ENCODE measurements around the gene WASF3.

WASF3 gene

DNA sequence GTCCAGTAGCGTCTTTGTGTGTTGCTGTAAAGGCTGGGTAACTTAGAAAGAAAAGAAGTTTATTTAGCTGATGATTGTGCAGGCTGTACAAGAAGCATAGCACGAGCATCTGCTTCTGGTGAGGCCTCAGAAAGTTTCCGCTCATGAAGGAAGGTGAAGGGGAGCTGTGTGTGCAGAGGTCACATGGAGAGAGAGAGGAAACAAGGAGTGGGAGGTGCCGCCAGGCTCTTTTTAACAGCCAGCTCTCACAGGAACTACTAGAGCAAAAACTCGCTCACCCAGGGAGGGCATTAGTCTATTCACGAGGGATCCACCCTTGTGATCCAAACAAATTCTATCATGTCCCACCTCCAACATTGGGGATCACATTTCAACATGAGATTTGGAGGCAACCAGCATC, 103.3 kb downstream of the WASF3 start:
- H3K4me3 ChIP-seq (ENCODE audit: low read length) = no peak overlapping the region
- TF ChIP-seq, protein P1, sequence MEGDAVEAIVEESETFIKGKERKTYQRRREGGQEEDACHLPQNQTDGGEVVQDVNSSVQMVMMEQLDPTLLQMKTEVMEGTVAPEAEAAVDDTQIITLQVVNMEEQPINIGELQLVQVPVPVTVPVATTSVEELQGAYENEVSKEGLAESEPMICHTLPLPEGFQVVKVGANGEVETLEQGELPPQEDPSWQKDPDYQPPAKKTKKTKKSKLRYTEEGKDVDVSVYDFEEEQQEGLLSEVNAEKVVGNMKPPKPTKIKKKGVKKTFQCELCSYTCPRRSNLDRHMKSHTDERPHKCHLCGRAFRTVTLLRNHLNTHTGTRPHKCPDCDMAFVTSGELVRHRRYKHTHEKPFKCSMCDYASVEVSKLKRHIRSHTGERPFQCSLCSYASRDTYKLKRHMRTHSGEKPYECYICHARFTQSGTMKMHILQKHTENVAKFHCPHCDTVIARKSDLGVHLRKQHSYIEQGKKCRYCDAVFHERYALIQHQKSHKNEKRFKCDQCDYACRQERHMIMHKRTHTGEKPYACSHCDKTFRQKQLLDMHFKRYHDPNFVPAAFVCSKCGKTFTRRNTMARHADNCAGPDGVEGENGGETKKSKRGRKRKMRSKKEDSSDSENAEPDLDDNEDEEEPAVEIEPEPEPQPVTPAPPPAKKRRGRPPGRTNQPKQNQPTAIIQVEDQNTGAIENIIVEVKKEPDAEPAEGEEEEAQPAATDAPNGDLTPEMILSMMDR (conservative IDR thresholded peaks at IDR 0.05; ENCODE audit: low read depth, low read length) = no peak
- DNase-seq (ENCODE audit: low read depth) = no peak

DNA sequence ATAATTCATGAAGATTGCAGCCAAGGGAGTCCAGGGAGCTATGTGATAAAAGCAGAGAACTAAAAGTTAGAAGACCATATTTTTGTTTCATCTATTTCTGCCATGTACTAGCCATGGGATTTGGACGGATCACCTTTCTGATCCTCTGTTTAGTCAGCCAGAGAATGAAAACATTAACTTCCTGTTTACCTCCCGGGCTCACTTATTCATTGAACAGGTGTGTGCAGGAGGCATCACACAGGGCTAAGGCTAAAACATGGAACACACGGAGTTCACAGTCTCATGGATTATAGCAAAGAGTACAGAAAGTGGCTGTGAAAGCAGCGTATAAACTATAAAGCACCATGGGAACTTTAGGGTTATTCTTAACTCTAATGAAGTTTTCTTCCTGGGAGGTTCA, 106.3 kb downstream of the WASF3 start:
- no peak for DNase-seq (ENCODE audit: low read depth)
- TF ChIP-seq, protein P1 (conservative IDR thresholded peaks at IDR 0.05; ENCODE audit: low read depth, low read length) = no peak
- no peak overlapping the region for H3K4me3 ChIP-seq (ENCODE audit: low read length)

DNA sequence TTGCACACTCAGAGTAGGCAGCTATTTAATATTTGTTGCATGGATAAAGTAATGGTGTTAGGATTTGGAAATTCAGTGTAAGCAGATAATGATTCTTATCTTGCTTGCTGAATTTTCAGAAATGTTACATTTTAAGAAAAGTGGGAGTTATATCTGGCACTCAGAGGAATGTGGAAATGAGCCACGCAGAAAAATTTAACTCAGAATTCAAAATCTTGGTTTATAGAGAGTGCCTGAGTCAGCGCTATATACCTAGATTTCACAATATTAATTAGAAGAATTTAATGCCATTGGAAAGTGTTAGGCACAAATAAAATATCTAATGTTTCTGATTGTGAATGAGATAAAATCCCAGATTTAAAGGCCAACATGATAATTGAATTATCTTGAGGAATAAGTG, 106.8 kb downstream of the WASF3 start:
- H3K4me3 ChIP-seq (ENCODE audit: low read length) = no peak overlapping the region
- no peak for DNase-seq (ENCODE audit: low read depth)
- TF ChIP-seq, protein P1 (conservative IDR thresholded peaks at IDR 0.05; ENCODE audit: low read depth, low read length) = no peak

DNA sequence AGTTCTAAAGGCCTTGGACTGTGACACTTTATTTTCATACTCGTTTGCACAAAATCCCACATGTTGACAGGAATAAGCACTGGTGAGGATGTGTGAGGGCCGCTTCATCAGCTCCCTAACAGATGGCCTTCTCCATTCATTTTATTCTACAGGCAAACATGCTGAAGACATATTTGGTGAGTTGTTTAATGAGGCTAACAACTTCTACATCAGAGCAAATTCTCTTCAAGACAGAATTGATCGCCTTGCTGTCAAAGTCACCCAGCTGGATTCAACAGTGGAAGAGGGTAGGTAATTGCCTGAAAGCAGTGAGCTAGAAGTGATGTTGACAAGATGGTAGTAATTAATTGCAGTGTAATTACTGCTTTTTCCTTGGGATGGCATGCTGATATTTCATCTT, 107.4 kb downstream of the WASF3 start:
- TF ChIP-seq, protein P1 (conservative IDR thresholded peaks at IDR 0.05; ENCODE audit: low read depth, low read length) = no peak
- no peak for DNase-seq (ENCODE audit: low read depth)
- H3K4me3 ChIP-seq (ENCODE audit: low read length) = no peak overlapping the region

DNA sequence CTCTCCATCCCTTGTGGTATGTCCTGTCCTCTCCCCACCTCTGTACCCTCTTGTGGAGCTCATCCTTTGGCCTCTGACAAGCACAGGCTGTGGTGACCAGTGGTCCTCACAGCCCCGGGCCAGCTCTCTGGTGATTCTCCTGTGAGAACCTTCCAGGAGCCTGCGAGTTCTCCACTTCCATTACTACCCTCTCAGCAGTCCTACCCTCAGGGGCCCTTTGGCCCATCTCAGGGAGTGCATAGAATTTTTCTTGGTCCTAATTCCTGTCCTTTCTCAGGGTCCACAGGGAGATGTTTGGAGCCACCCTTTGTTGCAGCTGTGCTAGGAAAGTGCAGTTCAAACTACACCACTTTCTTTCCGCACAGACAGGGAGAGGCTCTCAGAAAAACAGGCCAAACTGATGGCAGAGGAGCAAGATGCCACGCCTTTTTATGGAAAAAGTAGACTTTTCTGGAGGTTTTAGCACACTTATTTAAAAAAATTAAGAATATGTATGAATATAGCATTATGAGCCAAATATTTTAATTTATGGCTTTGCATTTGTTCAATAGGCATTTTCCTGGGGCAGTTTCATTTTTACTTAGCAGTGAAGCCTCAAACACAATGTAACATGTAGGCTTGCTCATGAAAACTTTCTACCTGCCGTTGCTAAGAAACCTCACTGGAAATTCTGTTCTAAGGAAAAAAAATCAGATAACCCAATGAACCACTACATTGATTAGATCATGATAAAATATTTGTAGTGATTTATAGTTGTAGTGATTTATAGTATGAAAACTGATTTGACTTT, 111.1 kb downstream of the WASF3 start:
- TF ChIP-seq, protein P1 (conservative IDR thresholded peaks at IDR 0.05; ENCODE audit: low read depth, low read length) = no peak
- no peak for DNase-seq (ENCODE audit: low read depth)
- no peak overlapping the region for H3K4me3 ChIP-seq (ENCODE audit: low read length)

DNA sequence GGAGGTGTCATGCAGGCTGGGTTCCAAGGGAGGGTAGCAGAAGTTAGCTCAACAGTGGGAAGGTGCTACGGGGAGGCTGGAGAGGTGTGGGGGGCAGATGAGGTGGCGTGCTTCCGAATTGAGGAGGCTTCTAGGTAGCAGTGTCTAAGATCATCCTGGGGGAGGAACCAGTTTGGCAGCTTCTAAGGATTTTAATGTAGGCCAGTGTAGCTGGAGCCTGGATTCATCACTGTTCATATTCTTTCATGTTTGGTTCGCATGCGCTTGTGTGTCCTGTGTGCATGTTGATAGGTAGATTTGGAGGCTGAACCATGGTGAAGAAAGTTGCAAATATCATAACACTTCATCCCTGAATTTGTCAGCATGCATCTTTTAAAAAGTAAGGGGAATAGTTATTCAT, 116.4 kb downstream of the WASF3 start:
- TF ChIP-seq, protein P1 (conservative IDR thresholded peaks at IDR 0.05; ENCODE audit: low read depth, low read length) = no peak
- no peak for DNase-seq (ENCODE audit: low read depth)

DNA sequence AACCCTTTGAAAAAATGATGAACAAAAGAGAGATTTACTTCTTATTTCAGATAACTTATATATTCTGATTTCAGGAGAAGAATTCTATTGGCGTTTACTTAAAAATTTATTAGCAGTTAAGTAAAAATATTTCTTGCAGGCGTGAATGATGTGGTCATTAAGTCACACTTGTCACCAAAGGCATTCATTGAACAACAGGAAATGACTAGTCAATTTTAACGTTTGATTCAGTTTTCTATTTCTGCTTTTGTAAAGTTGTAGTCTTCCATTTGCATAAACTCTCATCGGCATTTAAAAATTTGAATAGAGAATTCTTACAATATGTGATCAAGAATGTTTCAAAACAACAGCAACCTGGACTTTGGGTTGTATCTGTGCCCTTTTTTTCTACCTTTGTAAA, 119.7 kb downstream of the WASF3 start:
- DNase-seq (ENCODE audit: low read depth) = no peak
- H3K4me3 ChIP-seq (ENCODE audit: low read length) = no peak overlapping the region
- TF ChIP-seq, protein P1 (conservative IDR thresholded peaks at IDR 0.05; ENCODE audit: low read depth, low read length) = no peak

More for the DNA sequence above, 116.4 kb downstream of the WASF3 start:
- no peak overlapping the region for H3K4me3 ChIP-seq (ENCODE audit: low read length)

All from retinal pigment epithelial cell (primary cell).